IgD-negative memory B cell (primary cell): Measurements from ENCODE around the gene GPR132. TPM values are rescaled to one million over a fixed set of nuclear protein-coding genes. Genes with fewer than 3 reads are reported as not detected.

Experiments
- H3K27ac Mint-ChIP-seq, 3 donors: one replicate each; pipeline ENCODE4 v1.8.0; 2020 to 2022; ENCODE audit warnings: mild to moderate bottlenecking in 3 of 3, mixed read lengths in 3 of 3, moderate library complexity in 1 of 3
- H3K27me3 Mint-ChIP-seq: one replicate; pipeline ENCODE4 v1.8.0; 2021; ENCODE audit warnings: mixed read lengths
- H3K36me3 Mint-ChIP-seq: one replicate; pipeline ENCODE4 v1.8.0; 2020; ENCODE audit warnings: mild to moderate bottlenecking, mixed read lengths
- H3K4me1 Mint-ChIP-seq, 3 donors: one replicate each; pipeline ENCODE4 v1.8.0; 2020 to 2022; ENCODE audit warnings: mixed read lengths in 3 of 3, mild to moderate bottlenecking in 1 of 3
- H3K4me3 Mint-ChIP-seq, 4 donors: one replicate each; pipeline ENCODE4 v1.8.0; 2020 to 2022; ENCODE audit warnings: mild to moderate bottlenecking in 4 of 4, mixed read lengths in 4 of 4, moderate library complexity in 3 of 4
- H3K9me3 Mint-ChIP-seq, 3 donors: one replicate each; pipeline ENCODE4 v1.8.0; 2020 to 2021; ENCODE audit warnings: mixed read lengths in 3 of 3, mild to moderate bottlenecking in 1 of 3
- polyA plus RNA-seq: library from polyadenylated mRNA; unstranded; fragments of 300-500 nt; fragmentation: Illumina TruSeq; gene quantifications from one replicate; pipeline ENCODE4 v1.2.3, GENCODE V29; 2021

GPR132 gene
- polyA plus RNA-seq, 1 donor from 2014 or later: 37.2 TPM

DNA sequence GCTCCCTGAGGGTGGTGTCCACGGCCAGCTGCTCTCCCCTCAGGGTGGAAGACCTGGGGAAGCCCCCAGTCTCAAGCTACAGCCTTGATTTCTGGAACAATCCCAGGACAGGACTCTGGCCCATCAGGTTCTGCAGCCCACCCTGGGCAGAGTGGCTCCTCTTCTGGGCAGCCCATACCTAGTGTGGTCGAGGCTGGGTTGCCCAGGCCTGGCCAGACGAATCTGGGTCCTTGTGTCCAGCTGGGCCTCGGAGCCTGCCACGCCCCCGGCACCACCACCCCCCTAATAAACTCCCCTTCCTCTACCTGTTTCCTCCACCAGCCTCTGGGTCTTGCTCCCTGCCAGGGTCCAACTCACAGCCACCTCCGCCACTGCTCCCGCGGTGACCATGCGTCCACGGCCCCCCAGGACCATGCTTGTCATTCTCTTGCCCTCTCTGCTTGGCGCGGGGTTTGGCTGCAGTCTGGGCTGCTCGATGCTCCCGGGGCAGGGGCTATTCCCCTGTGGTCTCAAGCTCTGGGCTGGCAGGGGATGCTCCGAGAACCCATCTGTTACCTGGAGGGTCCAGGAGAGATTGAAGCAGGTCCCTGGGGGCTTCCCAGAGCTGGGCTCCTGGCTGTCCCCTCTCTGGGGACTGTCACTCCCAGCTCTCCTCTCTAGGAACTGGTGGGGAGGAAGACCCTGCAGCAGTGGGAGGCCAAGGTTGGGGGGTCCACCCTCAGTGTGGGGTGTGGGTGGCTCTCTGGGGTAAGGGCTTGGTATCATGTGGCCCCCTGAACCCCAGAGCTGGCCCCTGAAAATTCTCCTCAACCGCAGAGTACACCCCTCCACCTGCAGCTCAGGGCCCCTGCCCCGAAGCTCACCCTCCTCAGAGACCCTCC is 8.7 kb upstream of the GPR132 start:
- Mint-ChIP-seq H3K4me1 (peaks cover 29 to 37% (median 32%) of the 10 kb centered on the region in 3 donors), H3K36me3 (no peaks in the 10 kb centered on the region), H3K9me3 (peaks cover 0 to 2% (median 0%) of the 10 kb centered on the region in 3 donors), H3K27me3 (peaks cover 2% of the 10 kb centered on the region), H3K27ac (peak overlapping the region in 1 of 3 donors; percentile 50), H3K4me3 (peak overlapping the region in 1 of 4 donors; percentile 63)

GRCh38 chr14:105072892-105073719 is 7.9 kb upstream of the GPR132 start:
- H3K27ac Mint-ChIP-seq: peak overlapping the region in 1 of 3 donors; percentile 77
- no peak overlapping the region for H3K4me3 Mint-ChIP-seq
- H3K36me3 Mint-ChIP-seq: no peaks in the 10 kb centered on the region
- peaks cover 0 to 2% (median 0%) of the 10 kb centered on the region in 3 donors for H3K9me3 Mint-ChIP-seq
- peaks cover 32 to 42% (median 34%) of the 10 kb centered on the region in 3 donors for H3K4me1 Mint-ChIP-seq
- H3K27me3 Mint-ChIP-seq: peaks cover 2% of the 10 kb centered on the region

DNA sequence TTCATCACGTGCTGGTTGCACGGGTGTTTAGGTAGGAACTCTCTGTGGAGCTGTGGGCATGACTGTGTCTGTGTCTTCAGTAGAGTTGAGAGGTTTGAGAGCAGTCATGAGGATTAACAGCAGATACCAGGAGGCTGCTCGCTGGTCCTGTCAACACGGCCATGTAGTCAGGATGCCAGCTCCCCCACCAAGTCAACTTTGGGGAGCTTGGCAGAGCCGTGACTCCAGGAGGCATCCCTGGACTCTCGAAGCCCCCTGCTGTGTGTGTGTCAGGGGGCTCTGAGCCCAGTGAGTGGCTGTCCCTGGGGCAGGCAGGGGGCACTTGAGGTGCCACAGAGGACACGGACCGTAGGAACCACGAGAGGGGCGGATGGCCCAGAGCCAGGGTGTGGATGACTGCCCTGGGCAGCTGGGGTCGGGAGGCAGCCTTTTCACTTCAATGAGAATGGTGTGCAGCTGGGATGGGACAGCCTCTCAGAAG is 7.2 kb upstream of the GPR132 start:
- H3K36me3 Mint-ChIP-seq: peaks cover 2% of the 10 kb centered on the region
- H3K4me1 Mint-ChIP-seq: peaks cover 34 to 41% (median 35%) of the 10 kb centered on the region in 3 donors
- peak overlapping the region in 2 of 4 donors; percentile 23 to 72 for H3K4me3 Mint-ChIP-seq
- peaks cover 0 to 2% (median 0%) of the 10 kb centered on the region in 3 donors for H3K9me3 Mint-ChIP-seq
- H3K27ac Mint-ChIP-seq: peak overlapping the region in 2 of 3 donors; percentile 5 to 77
- H3K27me3 Mint-ChIP-seq: peaks cover 2% of the 10 kb centered on the region

DNA sequence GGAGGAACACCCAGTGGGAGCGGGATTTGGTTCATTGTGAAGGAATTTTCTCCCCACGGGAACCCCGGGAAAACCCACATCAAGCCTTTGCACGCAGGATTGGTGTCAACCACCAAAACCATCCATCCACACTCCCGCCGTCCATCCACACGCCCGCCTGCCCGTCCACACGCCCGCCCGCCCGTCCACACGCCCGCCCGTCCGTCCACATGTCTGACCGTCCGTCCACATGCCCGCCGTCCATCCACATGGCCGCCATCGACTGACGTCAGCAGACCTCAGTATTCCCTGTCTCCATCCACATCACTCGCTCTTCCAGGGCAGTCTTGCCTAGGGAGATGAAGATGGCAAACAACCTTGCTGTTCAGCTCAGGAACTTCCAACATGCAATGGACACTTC is 6.7 kb upstream of the GPR132 start:
- peaks cover 2% of the 10 kb centered on the region for H3K36me3 Mint-ChIP-seq
- peak overlapping the region in 2 of 4 donors; percentile 59 to 72 for H3K4me3 Mint-ChIP-seq
- no peaks in the 10 kb centered on the region for H3K9me3 Mint-ChIP-seq
- H3K27me3 Mint-ChIP-seq: peaks cover 2% of the 10 kb centered on the region
- peaks cover 36 to 40% (median 39%) of the 10 kb centered on the region in 3 donors for H3K4me1 Mint-ChIP-seq
- H3K27ac Mint-ChIP-seq: peak overlapping the region in 2 of 3 donors; percentile 5 to 80

- H3K27me3 Mint-ChIP-seq: peaks cover 2% of the 10 kb centered on the region
- H3K4me1 Mint-ChIP-seq: peaks cover 36 to 40% (median 37%) of the 10 kb centered on the region in 3 donors
- no peaks in the 10 kb centered on the region for H3K9me3 Mint-ChIP-seq
- peak overlapping the region in 1 of 4 donors; percentile 90 for H3K4me3 Mint-ChIP-seq
- peak overlapping the region in 1 of 3 donors; percentile 97 for H3K27ac Mint-ChIP-seq
- H3K36me3 Mint-ChIP-seq: peaks cover 2% of the 10 kb centered on the region
Observed at GRCh38 chr14:105071326-105071725, 6.1 kb upstream of the GPR132 start.

DNA sequence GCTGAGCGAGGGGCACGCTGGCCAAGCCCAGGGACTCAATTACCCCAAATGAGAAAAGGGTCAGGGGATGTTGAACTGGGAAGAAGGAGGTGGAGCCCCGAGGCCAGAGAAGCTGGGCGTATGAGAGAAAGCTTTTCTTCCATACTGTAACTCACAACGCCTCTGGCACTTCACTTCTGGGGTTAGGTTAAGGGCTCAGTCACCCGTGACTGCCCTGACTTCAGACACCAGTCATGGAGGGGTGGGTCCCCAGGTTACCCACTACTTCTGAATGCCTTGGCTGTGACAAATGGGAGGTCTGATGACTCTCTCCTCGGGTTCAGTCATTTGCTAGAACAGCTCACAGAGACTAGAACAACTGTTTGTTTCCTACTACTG is 5.5 kb upstream of the GPR132 start:
- Mint-ChIP-seq H3K4me3 (peak overlapping the region; percentile 69 to 90 (median 88)), H3K9me3 (no peaks in the 10 kb centered on the region), H3K27me3 (peaks cover 2% of the 10 kb centered on the region), H3K4me1 (peaks cover 37 to 40% (median 37%) of the 10 kb centered on the region in 3 donors), H3K27ac (peak overlapping the region; percentile 93 to 97 (median 96)), H3K36me3 (peaks cover 2% of the 10 kb centered on the region)

GRCh38 chr14:105069871-105070759 is 4.9 kb upstream of the GPR132 start:
- peaks cover 2% of the 10 kb centered on the region for H3K36me3 Mint-ChIP-seq
- H3K27me3 Mint-ChIP-seq: peaks cover 2% of the 10 kb centered on the region
- peak overlapping the region; percentile 69 to 90 (median 88) for H3K4me3 Mint-ChIP-seq
- H3K27ac Mint-ChIP-seq: peak overlapping the region; percentile 93 to 97 (median 96)
- H3K9me3 Mint-ChIP-seq: no peaks in the 10 kb centered on the region
- H3K4me1 Mint-ChIP-seq: peaks cover 35 to 40% (median 39%) of the 10 kb centered on the region in 3 donors

GRCh38 chr14:105069522-105069870 is 4.3 kb upstream of the GPR132 start:
- no peaks in the 10 kb centered on the region for H3K9me3 Mint-ChIP-seq
- peak overlapping the region; percentile 69 to 90 (median 88) for H3K4me3 Mint-ChIP-seq
- peaks cover 36 to 40% (median 40%) of the 10 kb centered on the region in 3 donors for H3K4me1 Mint-ChIP-seq
- H3K27ac Mint-ChIP-seq: peak overlapping the region; percentile 93 to 97 (median 96)
- peaks cover 2% of the 10 kb centered on the region for H3K27me3 Mint-ChIP-seq
- H3K36me3 Mint-ChIP-seq: peaks cover 2% of the 10 kb centered on the region

- Mint-ChIP-seq H3K4me3 (peak overlapping the region; percentile 56 to 90 (median 85)), H3K27me3 (peaks cover 1% of the 10 kb centered on the region), H3K4me1 (peaks cover 36 to 44% (median 43%) of the 10 kb centered on the region in 3 donors), H3K36me3 (peaks cover 2% of the 10 kb centered on the region), H3K27ac (peak overlapping the region; percentile 93 to 97 (median 93)), H3K9me3 (no peaks in the 10 kb centered on the region)
Observed at GRCh38 chr14:105068818-105069217, 3.6 kb upstream of the GPR132 start.

- H3K27me3 Mint-ChIP-seq: peaks cover 1% of the 10 kb centered on the region
- peak overlapping the region; percentile 97 for H3K27ac Mint-ChIP-seq
- peaks cover 38 to 49% (median 47%) of the 10 kb centered on the region in 3 donors for H3K4me1 Mint-ChIP-seq
- peaks cover 2% of the 10 kb centered on the region for H3K36me3 Mint-ChIP-seq
- peak overlapping the region in 2 of 4 donors; percentile 3 to 90 for H3K4me3 Mint-ChIP-seq
- H3K9me3 Mint-ChIP-seq: no peaks in the 10 kb centered on the region
Observed at GRCh38 chr14:105067969-105068301, 2.7 kb upstream of the GPR132 start.

DNA sequence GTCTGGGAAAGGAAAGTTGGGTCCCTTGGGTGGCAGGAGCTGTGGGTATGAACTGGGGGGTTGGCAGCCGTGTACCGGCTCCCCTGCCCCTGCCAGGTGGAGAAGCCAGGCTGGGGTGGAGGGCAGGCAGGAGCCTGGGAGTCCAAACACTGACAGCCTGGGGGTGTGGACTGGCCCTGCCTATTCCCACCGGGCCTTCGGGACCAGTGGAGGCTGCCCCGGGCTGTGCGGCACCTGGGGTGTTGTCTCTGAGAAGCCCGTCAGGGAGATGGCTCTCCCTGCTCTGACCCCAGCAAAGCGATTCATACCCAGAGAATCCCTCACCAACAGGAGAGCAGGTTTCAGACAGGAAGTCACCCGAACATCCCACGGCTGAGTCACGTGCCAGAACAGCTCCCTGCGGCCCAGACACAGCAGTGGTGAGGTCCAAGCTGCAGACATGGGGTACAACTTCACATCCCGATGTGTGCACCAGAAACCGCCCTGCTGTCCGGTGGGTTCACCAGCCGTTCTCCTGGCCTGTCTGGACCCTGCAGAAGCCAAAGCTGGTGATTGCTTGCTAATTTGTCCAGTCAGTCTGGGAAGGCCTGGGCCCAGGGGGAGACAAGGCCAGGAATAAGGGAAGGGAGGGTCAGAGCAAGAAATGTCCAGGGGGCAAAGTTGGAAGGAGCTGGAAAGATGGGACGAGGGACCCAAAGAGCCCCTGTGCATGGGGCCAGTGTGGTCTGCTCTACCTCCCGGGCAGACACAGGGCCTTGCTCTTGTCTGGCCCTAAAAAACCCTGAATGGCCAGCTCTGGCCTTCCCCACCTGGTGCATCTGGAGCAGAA is 2.1 kb upstream of the GPR132 start:
- H3K9me3 Mint-ChIP-seq: no peaks in the 10 kb centered on the region
- peaks cover 41 to 50% (median 49%) of the 10 kb centered on the region in 3 donors for H3K4me1 Mint-ChIP-seq
- peak overlapping the region; percentile 97 for H3K27ac Mint-ChIP-seq
- H3K27me3 Mint-ChIP-seq: peaks cover 1% of the 10 kb centered on the region
- H3K36me3 Mint-ChIP-seq: peaks cover 2% of the 10 kb centered on the region
- peak overlapping the region; percentile 55 to 99 (median 86) for H3K4me3 Mint-ChIP-seq

- H3K9me3 Mint-ChIP-seq: no peaks in the 10 kb centered on the region
- H3K27ac Mint-ChIP-seq: peak overlapping the region; percentile 97
- H3K36me3 Mint-ChIP-seq: peaks cover 5% of the 10 kb centered on the region
- no peaks in the 10 kb centered on the region for H3K27me3 Mint-ChIP-seq
- peak overlapping the region; percentile 90 to 99 (median 95) for H3K4me3 Mint-ChIP-seq
- H3K4me1 Mint-ChIP-seq: peaks cover 42 to 49% (median 44%) of the 10 kb centered on the region in 3 donors
Observed at GRCh38 chr14:105066240-105067071, 1.2 kb upstream of the GPR132 start.
